C4-2B (cell line): ENCODE results near the gene TNFRSF13B.

ENCODE experiments used
- CTCF ChIP-seq: fragments of 450-650 bp; conservative IDR thresholded peaks from 2 replicates; pipeline ENCODE4 v1.5.1; 2017; ENCODE audit warnings: mild to moderate bottlenecking
- ZFX ChIP-seq: fragments of 450-650 bp; IDR thresholded peaks from 2 replicates; pipeline ENCODE4 v1.6.1; 2017

GRCh38 chr17:16932611-16933010, 39.3 kb downstream of the TNFRSF13B start:
- no peak for TF ChIP-seq CTCF
- no peak for TF ChIP-seq ZFX
